Osteoblast (primary cell): Measurements from ENCODE around the gene PRDM11. TPM values are rescaled to one million over a fixed set of nuclear protein-coding genes. Genes with fewer than 3 reads are reported as not detected.

Experiments
- DNase-seq: peaks from one replicate; pipeline ENCODE4 v3.0.0; 2011; ENCODE audit warnings: low spot score, mixed read lengths; ENCODE audit not compliant: insufficient read length; ENCODE audit errors: missing footprints
- H2AFZ ChIP-seq: 2 replicates; pipeline ENCODE4 v1.6.0; 2011; ENCODE audit warnings: mild to moderate bottlenecking, low read length
- H3K27ac ChIP-seq: 2 replicates; pipeline ENCODE4 v1.5.1; 2011; ENCODE audit warnings: mild to moderate bottlenecking, low read depth, low read length, moderate library complexity
- H3K27me3 ChIP-seq: 2 replicates; pipeline ENCODE4 v1.6.0; 2012; ENCODE audit warnings: mild to moderate bottlenecking, control low read depth, inconsistent platforms, low read length, moderate library complexity; ENCODE audit not compliant: insufficient read depth
- H3K36me3 ChIP-seq: 2 replicates; pipeline ENCODE4 v1.5.1; 2011; ENCODE audit warnings: mild to moderate bottlenecking, low read length, control low read depth, moderate library complexity; ENCODE audit not compliant: insufficient read depth
- H3K4me1 ChIP-seq: 2 replicates; pipeline ENCODE4 v1.5.1; 2011; ENCODE audit warnings: mild to moderate bottlenecking, low read length, control low read depth, moderate library complexity; ENCODE audit not compliant: insufficient read depth
- H3K4me2 ChIP-seq: 2 replicates; pipeline ENCODE4 v1.6.0; 2011; ENCODE audit warnings: mild to moderate bottlenecking, low read length; ENCODE audit not compliant: insufficient read depth
- H3K4me3 ChIP-seq: fragments of 200-600 bp; sonication (generic); 3 replicates; pipeline ENCODE4 v1.5.1; 2012; ENCODE audit warnings: mild to moderate bottlenecking, low read length, inconsistent platforms; ENCODE audit not compliant: insufficient read depth
- H3K79me2 ChIP-seq: 2 replicates; pipeline ENCODE4 v1.6.0; 2012; ENCODE audit warnings: mild to moderate bottlenecking, low read length, control low read depth, inconsistent platforms; ENCODE audit not compliant: insufficient read depth
- H3K9me3 ChIP-seq: 2 replicates; pipeline ENCODE4 v1.5.1; 2011; ENCODE audit warnings: low read depth, low read length, control low read depth
- H4K20me1 ChIP-seq: 2 replicates; pipeline ENCODE4 v1.6.0; 2012; ENCODE audit warnings: mild to moderate bottlenecking, low read length, control low read depth; ENCODE audit not compliant: insufficient read depth
- total RNA-seq: library from RNA; depleted of rRNA; stranded (reverse); fragments of >200 nt; gene quantifications from 2 replicates; pipeline ENCODE4 v1.2.3, GENCODE V29; 2012
- TF ChIP-seq, protein P1 (sequence below): IDR thresholded peaks from 2 replicates; pipeline ENCODE4 v1.5.1; 2011; ENCODE audit warnings: mild to moderate bottlenecking, low read depth, low read length, moderate library complexity; ENCODE audit errors: extremely low read depth

Gene PRDM11
- total RNA-seq, 1 donor: 5.4 TPM

DNA sequence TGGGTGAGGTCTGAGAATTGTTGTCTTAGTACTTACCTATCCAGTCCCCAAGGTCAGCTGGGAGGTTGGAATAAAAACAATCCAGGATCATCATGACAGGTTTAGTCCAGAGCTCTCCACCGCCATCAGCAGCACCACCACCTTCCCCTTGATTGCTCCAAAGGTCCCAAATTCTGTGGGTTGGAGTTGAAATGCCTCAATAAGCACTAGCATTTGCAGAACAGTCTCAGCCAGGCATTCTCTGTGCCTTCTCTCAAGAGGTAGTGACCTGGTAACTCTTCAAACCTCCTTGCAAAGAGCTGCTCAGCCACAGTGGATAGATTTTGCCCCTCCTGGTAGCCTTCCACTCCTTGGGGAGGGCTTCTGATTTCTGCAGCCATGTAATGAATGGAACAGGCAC is 69.6 kb downstream of the PRDM11 start:
- no peak overlapping the region for H3K4me2 ChIP-seq
- TF ChIP-seq, protein P1, sequence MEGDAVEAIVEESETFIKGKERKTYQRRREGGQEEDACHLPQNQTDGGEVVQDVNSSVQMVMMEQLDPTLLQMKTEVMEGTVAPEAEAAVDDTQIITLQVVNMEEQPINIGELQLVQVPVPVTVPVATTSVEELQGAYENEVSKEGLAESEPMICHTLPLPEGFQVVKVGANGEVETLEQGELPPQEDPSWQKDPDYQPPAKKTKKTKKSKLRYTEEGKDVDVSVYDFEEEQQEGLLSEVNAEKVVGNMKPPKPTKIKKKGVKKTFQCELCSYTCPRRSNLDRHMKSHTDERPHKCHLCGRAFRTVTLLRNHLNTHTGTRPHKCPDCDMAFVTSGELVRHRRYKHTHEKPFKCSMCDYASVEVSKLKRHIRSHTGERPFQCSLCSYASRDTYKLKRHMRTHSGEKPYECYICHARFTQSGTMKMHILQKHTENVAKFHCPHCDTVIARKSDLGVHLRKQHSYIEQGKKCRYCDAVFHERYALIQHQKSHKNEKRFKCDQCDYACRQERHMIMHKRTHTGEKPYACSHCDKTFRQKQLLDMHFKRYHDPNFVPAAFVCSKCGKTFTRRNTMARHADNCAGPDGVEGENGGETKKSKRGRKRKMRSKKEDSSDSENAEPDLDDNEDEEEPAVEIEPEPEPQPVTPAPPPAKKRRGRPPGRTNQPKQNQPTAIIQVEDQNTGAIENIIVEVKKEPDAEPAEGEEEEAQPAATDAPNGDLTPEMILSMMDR: no peak

GRCh38 chr11:45216901-45217300 is 70.5 kb downstream of the PRDM11 start:
- Histone ChIP-seq H4K20me1 (no peaks in the 10 kb centered on the region), H3K79me2 (no peaks in the 10 kb centered on the region), H3K4me2 (no peak overlapping the region), H3K4me1 (no peaks in the 10 kb centered on the region), H3K27me3 (no peaks in the 10 kb centered on the region), H3K9me3 (no peaks in the 10 kb centered on the region), H3K36me3 (no peaks in the 10 kb centered on the region), H2AFZ (no peak overlapping the region), H3K27ac (no peak overlapping the region), H3K4me3 (no peak overlapping the region)
- TF ChIP-seq, protein P1: no peak
- DNase-seq: no peak

More for the DNA sequence above, 69.6 kb downstream of the PRDM11 start:
- Histone ChIP-seq H3K27ac (no peak overlapping the region), H3K79me2 (no peaks in the 10 kb centered on the region), H3K36me3 (no peaks in the 10 kb centered on the region), H3K4me1 (no peaks in the 10 kb centered on the region), H2AFZ (no peak overlapping the region), H3K27me3 (no peaks in the 10 kb centered on the region), H4K20me1 (no peaks in the 10 kb centered on the region), H3K9me3 (no peaks in the 10 kb centered on the region), H3K4me3 (no peak overlapping the region)
- no peak for DNase-seq

GRCh38 chr11:45217991-45218390 is 71.6 kb downstream of the PRDM11 start:
- Histone ChIP-seq H3K4me3 (no peak overlapping the region), H3K9me3 (no peaks in the 10 kb centered on the region), H4K20me1 (no peaks in the 10 kb centered on the region), H3K27me3 (no peaks in the 10 kb centered on the region), H3K79me2 (no peaks in the 10 kb centered on the region), H2AFZ (no peak overlapping the region), H3K4me2 (no peak overlapping the region), H3K36me3 (no peaks in the 10 kb centered on the region), H3K4me1 (no peaks in the 10 kb centered on the region), H3K27ac (no peak overlapping the region)
- TF ChIP-seq, protein P1: no peak
- DNase-seq: no peak

DNA sequence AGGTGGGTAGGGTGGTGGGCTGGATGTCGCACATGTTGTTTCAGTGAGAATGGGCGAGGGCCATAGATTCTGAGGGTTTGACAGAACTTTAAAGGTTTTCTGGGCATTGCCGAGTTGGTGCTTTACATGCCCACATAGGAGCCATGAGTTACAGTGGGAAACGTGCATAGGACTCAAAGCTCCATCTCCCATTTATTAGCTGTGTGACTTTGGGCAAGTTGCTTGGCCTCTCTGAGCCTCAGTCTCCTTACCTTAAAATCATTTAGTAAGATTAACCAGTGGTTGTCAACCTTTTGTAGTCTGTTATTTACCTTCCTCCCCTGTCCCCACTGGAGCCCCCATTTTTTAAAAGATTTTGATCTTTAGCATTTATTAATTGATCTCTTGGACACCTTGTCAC is 72.3 kb downstream of the PRDM11 start:
- H3K36me3 ChIP-seq: no peaks in the 10 kb centered on the region
- no peak overlapping the region for H3K27ac ChIP-seq
- H3K79me2 ChIP-seq: no peaks in the 10 kb centered on the region
- H3K27me3 ChIP-seq: no peaks in the 10 kb centered on the region
- TF ChIP-seq, protein P1: no peak
- H3K4me3 ChIP-seq: no peak overlapping the region
- no peak overlapping the region for H2AFZ ChIP-seq
- no peaks in the 10 kb centered on the region for H3K4me1 ChIP-seq
- H4K20me1 ChIP-seq: no peaks in the 10 kb centered on the region
- no peak for DNase-seq
- H3K9me3 ChIP-seq: no peaks in the 10 kb centered on the region
- no peak overlapping the region for H3K4me2 ChIP-seq
